Brain microvascular endothelial cell (primary cell): ENCODE data around the gene GPRC5D.
A peak's percentile ranks its signal among the peaks of the same experiment; 100 is the strongest.

Experiments
- DNase-seq: peaks from one replicate; pipeline ENCODE4 v3.0.0-alpha.2; 2020
- H3K27ac ChIP-seq: fragments of 250-450 bp; sonication (Bioruptor Pico); 2 replicates; pipeline ENCODE4 v1.5.1; 2020; ENCODE audit warnings: mild to moderate bottlenecking, moderate library complexity
- H3K27me3 ChIP-seq: fragments of 250-450 bp; sonication (Bioruptor Pico); replicated peaks from 2 replicates; pipeline ENCODE4 v1.5.1; 2020; ENCODE audit warnings: mild to moderate bottlenecking
- H3K36me3 ChIP-seq: fragments of 250-450 bp; sonication (Bioruptor Pico); replicated peaks from 2 replicates; pipeline ENCODE4 v1.5.1; 2020; ENCODE audit warnings: mild to moderate bottlenecking
- H3K4me3 ChIP-seq: 2 replicates; pipeline ENCODE4 v1.5.1; 2011; ENCODE audit warnings: low read depth, mild to moderate bottlenecking, control low read depth, low read length, moderate library complexity
- in situ Hi-C: cut with HindIII; loops from 2 replicates; pipeline ENCODE4 v1.10.0; 2017; ENCODE audit warnings: low sequenced_read_pairs, low pct_ligation_motif_present
- TF ChIP-seq, protein P1 (sequence below): IDR thresholded peaks from 2 replicates; pipeline ENCODE4 v1.5.1; 2011; ENCODE audit warnings: low read depth, mild to moderate bottlenecking, moderate library complexity, low read length, control low read depth, inconsistent platforms; ENCODE audit errors: missing control alignments

The GPRC5D gene

DNA sequence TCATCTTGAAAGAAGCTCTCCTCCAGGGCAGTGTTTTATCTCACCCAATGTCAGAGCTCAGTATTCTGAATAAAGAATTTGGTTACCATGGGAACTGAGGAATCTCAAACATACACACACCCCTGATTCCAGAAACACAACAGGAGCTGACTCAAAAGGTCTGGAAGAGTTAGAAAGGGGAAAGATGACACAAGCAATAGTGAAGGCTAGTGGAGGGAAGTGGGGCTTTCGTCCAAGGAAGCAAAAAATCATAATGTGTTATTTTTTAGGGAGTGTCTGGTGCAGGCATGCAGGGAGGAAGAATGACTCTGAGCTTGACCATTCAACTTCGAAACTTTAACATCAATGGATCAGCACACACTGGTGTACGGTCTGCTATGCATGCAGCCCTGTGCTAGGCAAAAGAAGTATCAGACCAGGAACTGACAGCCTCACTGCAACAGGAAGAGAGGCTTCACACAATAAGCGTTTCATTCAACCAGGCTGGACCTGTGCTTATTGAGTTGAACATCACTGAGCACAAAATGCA, 27.8 kb upstream of the GPRC5D start:
- H3K4me3 ChIP-seq: no peak overlapping the region
- H3K36me3 ChIP-seq: peaks cover 5% of the 10 kb centered on the region
- in situ Hi-C loops: loop anchor here (25.0 kb wide), 1 partner anchor 233 kb away; no protein-coding TSS in a partner anchor
- TF ChIP-seq, protein P1, sequence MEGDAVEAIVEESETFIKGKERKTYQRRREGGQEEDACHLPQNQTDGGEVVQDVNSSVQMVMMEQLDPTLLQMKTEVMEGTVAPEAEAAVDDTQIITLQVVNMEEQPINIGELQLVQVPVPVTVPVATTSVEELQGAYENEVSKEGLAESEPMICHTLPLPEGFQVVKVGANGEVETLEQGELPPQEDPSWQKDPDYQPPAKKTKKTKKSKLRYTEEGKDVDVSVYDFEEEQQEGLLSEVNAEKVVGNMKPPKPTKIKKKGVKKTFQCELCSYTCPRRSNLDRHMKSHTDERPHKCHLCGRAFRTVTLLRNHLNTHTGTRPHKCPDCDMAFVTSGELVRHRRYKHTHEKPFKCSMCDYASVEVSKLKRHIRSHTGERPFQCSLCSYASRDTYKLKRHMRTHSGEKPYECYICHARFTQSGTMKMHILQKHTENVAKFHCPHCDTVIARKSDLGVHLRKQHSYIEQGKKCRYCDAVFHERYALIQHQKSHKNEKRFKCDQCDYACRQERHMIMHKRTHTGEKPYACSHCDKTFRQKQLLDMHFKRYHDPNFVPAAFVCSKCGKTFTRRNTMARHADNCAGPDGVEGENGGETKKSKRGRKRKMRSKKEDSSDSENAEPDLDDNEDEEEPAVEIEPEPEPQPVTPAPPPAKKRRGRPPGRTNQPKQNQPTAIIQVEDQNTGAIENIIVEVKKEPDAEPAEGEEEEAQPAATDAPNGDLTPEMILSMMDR: no peak
- peak; percentile 95 for DNase-seq
- no peaks in the 10 kb centered on the region for H3K27me3 ChIP-seq
- H3K27ac ChIP-seq: peak overlapping the region; percentile 98

DNA sequence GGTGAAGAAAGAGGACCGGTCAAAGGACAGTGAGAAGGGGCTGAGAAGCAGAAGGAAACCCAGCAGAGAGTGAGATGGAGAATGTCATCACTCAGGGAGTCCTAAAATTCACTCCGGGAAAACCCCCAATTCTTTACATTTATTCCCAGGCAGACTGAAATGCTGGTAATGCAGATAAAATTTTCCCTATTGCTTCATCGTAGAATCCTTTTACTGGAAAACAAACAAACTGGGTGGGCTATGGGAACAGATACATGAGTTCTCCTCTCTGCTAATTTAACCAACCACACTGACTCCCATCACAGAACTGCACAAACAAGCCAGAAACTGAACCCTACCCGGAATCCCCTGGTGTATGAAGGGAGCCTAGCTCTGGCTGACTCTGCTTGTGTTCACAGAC, 27.2 kb upstream of the GPRC5D start:
- in situ Hi-C loops: loop anchor here (25.0 kb wide), 1 partner anchor 233 kb away; no protein-coding TSS in a partner anchor
- TF ChIP-seq, protein P1: no peak
- peak; percentile 61 for DNase-seq
- peak overlapping the region; percentile 98 for H3K27ac ChIP-seq
- peaks cover 6% of the 10 kb centered on the region for H3K36me3 ChIP-seq
- no peaks in the 10 kb centered on the region for H3K27me3 ChIP-seq
- no peak overlapping the region for H3K4me3 ChIP-seq

DNA sequence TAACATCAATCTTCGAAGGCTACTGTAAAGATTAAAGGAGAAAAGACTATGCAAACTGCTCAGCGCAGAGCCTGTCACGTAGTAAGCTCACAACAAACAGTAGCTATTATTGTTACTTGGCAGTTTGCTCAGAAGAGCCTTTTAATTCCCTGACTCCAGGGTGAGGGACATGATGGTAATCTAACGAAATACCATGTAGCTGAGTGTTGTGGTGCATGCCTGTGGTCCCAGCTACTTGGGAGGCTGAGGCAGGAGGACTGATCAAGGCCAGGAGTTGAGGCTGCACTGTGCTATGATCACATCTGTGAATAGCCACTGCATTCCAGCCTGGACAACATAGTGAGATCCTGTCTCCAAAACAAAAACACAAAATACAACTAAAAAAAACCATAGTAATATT, 25.3 kb upstream of the GPRC5D start:
- TF ChIP-seq, protein P1: no peak
- H3K27me3 ChIP-seq: no peaks in the 10 kb centered on the region
- peaks cover 9% of the 10 kb centered on the region for H3K36me3 ChIP-seq
- in situ Hi-C loops: loop anchor here (25.0 kb wide), 1 partner anchor 235 kb away; no protein-coding TSS in a partner anchor
- no peak overlapping the region for H3K27ac ChIP-seq
- DNase-seq: no peak
- no peak overlapping the region for H3K4me3 ChIP-seq

DNA sequence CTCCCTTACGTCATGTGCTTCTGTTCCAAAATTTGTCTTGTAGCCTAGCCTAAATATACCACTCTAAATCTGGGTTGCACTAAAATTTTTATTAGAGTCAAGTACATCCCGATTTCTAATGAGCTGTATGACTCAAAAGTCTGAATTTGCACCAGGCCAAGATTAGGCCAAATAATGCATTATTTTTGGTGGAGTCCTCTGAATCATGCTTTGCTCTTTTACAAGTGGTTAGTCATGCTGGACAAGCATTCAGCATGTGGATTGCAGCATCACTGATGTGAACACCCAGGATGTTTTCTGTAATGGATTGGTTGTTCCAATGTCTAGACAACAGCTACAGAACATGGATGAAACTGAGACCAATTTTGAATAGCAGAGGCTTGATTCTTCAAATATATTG, 24.4 kb upstream of the GPRC5D start:
- peaks cover 9% of the 10 kb centered on the region for H3K36me3 ChIP-seq
- peak; percentile 97 for DNase-seq
- peak overlapping the region; percentile 86 for H3K27ac ChIP-seq
- H3K27me3 ChIP-seq: no peaks in the 10 kb centered on the region
- TF ChIP-seq, protein P1: no peak
- in situ Hi-C loops: loop anchor here (25.0 kb wide), 1 partner anchor 236 kb away; no protein-coding TSS in a partner anchor
- no peak overlapping the region for H3K4me3 ChIP-seq

DNA sequence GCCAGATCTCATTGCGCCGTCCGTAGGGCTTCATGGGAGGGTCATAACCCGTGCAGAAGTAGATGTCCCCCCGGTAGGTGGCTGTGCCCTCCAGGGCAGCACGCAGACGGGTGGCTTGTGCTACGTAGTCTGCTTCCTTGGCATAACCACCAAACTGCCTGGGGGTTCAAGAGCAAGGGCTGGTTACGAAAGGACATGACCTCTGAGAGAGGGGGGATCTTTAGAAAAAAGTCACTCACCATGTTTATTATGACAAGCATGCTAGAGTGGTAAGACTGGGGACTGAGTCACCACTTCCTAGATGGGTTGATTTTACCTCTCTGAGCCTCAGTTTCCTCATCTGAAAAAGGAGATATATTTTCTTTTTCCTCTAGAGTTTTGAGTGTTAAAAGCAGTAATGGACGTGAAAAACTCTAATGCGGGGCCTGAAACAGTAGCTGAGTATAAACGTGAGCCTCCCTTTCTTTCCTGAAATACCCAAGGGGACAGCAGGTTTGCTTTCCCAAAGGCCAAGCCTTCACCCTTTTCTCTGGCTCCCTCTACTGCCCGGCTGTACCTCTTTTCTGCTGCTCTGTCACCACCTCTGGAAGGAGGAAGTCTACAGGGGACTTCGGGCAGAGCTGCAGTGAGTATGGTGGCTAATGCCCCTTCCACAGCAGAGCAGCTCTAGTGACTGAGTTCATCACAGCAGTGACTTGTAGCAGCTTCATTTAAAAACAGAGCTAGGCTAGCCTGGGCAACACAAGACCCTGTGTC, 23.5 kb upstream of the GPRC5D start:
- H3K36me3 ChIP-seq: peaks cover 9% of the 10 kb centered on the region

More for the DNA sequence above, 23.5 kb upstream of the GPRC5D start:
- in situ Hi-C loops: loop anchor here (25.0 kb wide), 1 partner anchor 237 kb away; no protein-coding TSS in a partner anchor
- H3K27ac ChIP-seq: peak overlapping the region; percentile 86
- peak; percentile 50 for DNase-seq
- H3K4me3 ChIP-seq: no peak overlapping the region
- TF ChIP-seq, protein P1: peak; percentile 85
- H3K27me3 ChIP-seq: no peaks in the 10 kb centered on the region
